K562 treated with DMSO at 1 percent for 24 hours (cell line): ENCODE data around the gene CIAPIN1. TPM values are rescaled to one million over a fixed set of nuclear protein-coding genes. Genes with fewer than 3 reads are reported as not detected.

Source experiments
- total RNA-seq: library from RNA; unstranded; fragments of 300-600 nt; gene quantifications from 2 replicates; pipeline ENCODE4 v1.2.3, GENCODE V29; 2022; ENCODE audit warnings: low read depth; ENCODE audit not compliant: insufficient read depth

CIAPIN1 gene
- total RNA-seq, result 47.5 and 50.9 TPM in 2 replicates

DNA sequence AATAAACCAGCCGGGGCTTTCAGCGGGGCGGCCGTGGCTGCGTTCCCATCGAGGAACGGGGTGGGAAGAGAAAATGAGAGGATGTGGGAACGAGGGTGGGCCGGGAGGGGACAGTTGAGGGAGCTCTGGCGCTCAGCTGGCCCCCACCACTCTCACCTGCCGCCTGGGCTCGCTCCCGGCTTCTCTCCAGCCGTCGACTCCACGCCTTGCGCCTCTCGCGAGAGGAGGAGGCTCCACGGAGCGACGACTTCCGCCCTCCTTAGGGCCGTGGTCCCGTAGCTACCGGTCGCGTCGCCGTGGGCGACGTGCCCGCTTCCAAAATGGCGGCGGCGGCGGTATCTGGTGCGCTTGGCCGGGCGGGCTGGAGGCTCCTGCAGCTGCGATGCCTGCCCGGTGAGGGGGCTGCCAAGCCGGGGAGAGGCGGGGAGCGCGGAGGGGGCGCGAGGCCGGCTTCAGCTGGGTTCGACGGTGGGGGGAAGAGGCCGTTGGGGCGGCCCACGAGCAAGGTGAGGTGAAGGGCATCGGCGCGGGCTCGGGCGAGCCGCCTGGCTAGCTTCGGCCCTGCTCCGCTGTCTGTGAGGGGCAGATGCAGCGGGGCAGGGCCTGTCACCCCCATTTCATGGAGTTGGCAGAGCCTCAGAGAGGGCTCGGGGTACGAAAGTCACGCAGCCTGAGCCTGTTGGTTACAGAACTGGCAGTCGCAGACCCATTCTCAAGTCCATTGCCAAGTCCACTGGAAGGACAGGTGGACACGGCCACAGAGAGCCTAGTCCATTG lies at the start of gene CIAPIN1, which contains the start of gene COQ9:
CIAPIN1 (minus strand) TSS at position 200 of the 777 bp plus-strand sequence. CDS start 6,457 bp downstream, outside the sequence.
COQ9 (plus strand) TSS at position 294 of the 777 bp plus-strand sequence; CDS start at position 321, 27 bp downstream.

DNA sequence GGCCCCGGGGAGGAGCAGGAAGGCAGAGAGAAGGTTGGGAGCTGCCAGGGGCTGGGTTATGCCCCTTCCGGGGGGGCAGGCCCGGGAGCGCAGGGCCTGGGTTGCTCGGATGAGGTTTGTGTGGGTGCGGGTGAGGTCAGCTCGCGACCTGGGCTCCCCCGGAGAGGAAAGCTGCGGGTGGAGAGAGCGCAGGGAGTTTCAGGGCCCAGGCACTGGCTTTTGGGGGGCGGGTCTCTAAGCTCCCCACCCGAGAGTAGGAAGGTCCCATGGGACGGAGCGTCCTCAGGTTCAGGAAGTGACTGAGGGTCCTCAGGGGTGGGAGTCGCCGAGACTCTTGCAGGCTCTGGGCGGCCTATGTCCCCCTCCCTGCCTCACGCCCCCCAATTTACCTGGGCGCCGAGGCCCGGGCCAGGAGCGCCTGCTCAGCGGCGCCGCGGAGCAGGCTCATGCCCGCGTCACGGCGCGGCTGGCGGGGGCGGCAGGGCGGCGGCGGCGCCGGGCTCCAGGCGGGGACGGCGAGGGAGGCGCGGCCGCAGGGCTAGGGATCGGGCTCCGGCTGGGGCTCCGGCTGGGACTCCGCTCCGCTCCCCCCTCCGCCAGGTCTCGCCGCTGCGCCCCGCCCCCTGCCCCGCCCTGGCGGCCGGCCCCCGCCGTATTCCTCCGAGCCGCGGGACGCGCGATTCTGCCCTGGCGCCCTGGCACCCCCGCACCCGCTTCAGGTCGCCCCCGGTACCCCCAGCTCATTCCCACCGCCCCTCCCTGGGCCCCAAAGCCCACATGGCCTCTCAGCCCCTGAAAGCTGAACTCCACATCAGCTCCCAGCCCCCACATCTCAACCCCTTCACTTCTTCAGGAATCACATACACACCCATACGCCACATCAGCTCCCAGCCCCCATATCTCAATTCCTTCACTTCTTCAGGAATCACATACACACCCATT lies 39.0 kb upstream of the CIAPIN1 start, which contains the start of gene DOK4:
DOK4 (minus strand) TSS at position 578 of the 942 bp plus-strand sequence. CDS start 6,986 bp downstream, outside the sequence.

DNA sequence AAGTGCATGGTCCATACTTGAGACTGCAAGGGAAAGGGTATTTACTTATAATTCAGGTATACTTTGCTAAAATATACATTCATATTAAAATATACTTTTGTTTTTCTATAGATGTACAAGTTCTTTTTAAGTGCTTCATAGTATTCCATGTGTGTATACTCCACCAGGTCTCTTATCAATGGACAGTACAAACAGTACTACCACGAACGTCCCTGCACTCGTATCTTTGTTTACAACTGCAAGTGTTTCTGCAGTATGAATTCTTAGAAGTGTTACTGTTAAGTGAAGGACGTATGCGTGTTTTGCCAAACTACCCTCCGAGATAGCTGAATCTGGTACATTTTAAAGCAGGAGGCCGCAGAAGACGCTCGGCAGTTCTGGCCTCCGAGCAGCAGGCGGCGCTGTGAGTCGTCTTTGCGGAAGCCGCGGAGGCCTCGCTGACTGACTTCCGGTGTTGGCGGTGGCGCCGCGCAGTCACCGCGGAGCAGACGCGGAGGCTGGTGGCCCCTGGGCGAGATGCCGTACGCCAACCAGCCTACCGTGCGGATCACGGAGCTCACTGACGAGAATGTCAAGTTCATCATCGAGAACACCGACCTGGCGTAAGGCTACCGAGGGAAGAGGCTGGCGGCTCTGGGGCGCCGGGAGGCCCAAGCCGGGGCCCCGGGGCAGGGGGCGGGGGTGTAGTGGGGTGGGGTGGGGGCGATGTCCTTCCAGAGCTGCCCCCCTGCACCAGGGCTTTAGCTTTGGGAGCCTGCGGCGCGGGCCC lies 15.2 kb upstream of the CIAPIN1 start, which contains the start of gene POLR2C:
POLR2C (plus strand) TSS at position 471 of the 769 bp plus-strand sequence; CDS start at position 517, 46 bp downstream.

DNA sequence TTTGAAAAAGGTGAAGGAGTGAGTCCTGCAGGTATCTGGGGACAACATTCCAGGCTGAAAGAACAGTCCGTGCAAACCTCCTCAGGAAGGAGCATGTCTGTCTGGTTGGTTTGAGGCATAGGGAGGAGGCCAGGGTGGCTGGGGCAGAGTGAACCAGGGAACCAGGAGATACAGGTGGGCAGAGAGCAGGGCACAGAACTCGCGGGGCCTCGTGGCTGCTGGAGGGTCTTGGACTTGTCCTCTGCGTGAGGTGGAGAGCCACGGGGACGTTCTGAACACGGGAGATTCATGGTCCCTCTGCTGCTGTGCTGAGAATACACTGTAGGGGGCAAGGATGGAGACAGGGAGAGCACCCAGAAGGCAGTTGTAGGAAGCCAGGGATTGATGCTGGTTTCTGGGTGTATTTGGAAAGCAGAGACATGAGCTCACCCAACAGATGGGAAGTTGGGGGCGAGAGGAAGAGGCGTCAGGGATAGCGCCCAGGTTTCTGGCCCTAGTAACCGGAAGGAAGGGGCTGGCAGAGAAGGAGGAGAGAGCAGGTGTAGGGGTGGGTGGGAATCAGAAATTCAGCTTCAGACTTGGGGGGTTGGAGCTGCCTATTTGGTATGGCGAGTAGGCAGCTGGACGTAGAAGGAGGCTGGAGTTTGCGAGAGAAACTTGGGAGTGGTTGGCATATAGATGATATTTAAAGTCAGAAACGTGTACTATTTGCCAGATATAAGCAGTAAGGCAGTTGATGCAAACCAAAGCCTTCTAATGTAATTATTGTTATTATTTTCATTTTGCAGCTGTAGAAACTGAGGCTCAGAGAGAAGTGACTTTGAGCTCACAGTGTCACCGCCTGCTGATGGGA lies 43.0 kb downstream of the CIAPIN1 start, which contains the start of gene CCL17:
CCL17 (plus strand) TSS at position 803 of the 853 bp plus-strand sequence. CDS start 9,166 bp downstream, outside the sequence.

Other genes with a start within 250 kb of the CIAPIN1 start
- 39.0 and 40.9 TPM in 2 replicates for gene ARL2BP, start 202.1 kb downstream of the CIAPIN1 start, total RNA-seq
- 1.4 and 1.7 TPM in 2 replicates for gene PLLP, start 162.7 kb downstream of the CIAPIN1 start, total RNA-seq
- not detected in 2 replicates for gene CCL22, start 88.6 kb downstream of the CIAPIN1 start, total RNA-seq
- gene CX3CL1, start 74.9 kb downstream of the CIAPIN1 start, total RNA-seq, result 0.12 TPM in 1 of 2 replicates, not detected in the other
- not detected in 2 replicates for gene CCL17, start 42.6 kb downstream of the CIAPIN1 start, total RNA-seq
- gene COQ9, start 94 bp upstream of the CIAPIN1 start, total RNA-seq, result 60.0 and 62.5 TPM in 2 replicates
- gene POLR2C, start 15.3 kb upstream of the CIAPIN1 start, total RNA-seq, result 105 and 107 TPM in 2 replicates
- 12.2 and 15.0 TPM in 2 replicates for gene DOK4, start 39.1 kb upstream of the CIAPIN1 start, total RNA-seq
- gene CCDC102A, start 89.2 kb upstream of the CIAPIN1 start, total RNA-seq, result 6.8 and 7.7 TPM in 2 replicates
- 0.35 and 0.56 TPM in 2 replicates for gene ADGRG5, start 95.3 kb upstream of the CIAPIN1 start, total RNA-seq
- gene ADGRG1, start 181.2 kb upstream of the CIAPIN1 start, total RNA-seq, result 0.41 and 0.95 TPM in 2 replicates
- gene ADGRG3, start 220.9 kb upstream of the CIAPIN1 start, total RNA-seq, result 1.0 and 2.5 TPM in 2 replicates
- 1.6 TPM in 2 replicates for gene DRC7, start 247.4 kb upstream of the CIAPIN1 start, total RNA-seq